AG04449 (cell line): ENCODE results near the gene OGFOD3.

ENCODE experiments used
- CTCF ChIA-PET: fragments of 350-600 bp; formaldehyde crosslinking; extraction: SDS; loops from one replicate; lab custom pipeline; 2021; ENCODE audit warnings: antibody characterized with exemption; lab: Yijun Ruan, JAX
- POLR2A ChIA-PET: fragments of 400-600, 350-600 bp; formaldehyde crosslinking; extraction: SDS; loops from one replicate; lab custom pipeline; 2020; ENCODE audit warnings: antibody characterized with exemption, inconsistent platforms; lab: Yijun Ruan, JAX
- DNase-seq: peaks from one replicate; pipeline ENCODE4 v3.0.0-alpha.2; 2010; ENCODE audit warnings: low read depth, low spot score
- H3K4me3 ChIP-seq: 2 replicates; pipeline ENCODE4 v1.5.1; 2011; ENCODE audit warnings: low read depth, mild to moderate bottlenecking, control low read depth, low read length
- CTCF ChIP-seq: IDR thresholded peaks from one replicate; pipeline ENCODE4 v1.5.1; 2011; ENCODE audit warnings: mild to moderate bottlenecking, moderate library complexity, low read length, control low read depth, inconsistent platforms; ENCODE audit not compliant: insufficient read depth; ENCODE audit errors: missing control alignments

The OGFOD3 gene

GRCh38 chr17:82446124-82446523 is 27.7 kb upstream of the OGFOD3 start:
- no peak for DNase-seq
- ChIA-PET POLR2A (no interaction called here), CTCF (interaction anchor here (1.1 kb wide), 1 partner anchor 11 kb away, joined by 3 read pairs; no protein-coding TSS in a partner anchor)
- no peak for TF ChIP-seq CTCF
- H3K4me3 ChIP-seq = no peak overlapping the region

- ChIA-PET POLR2A (interaction anchor here (0.6 kb wide), 1 partner anchor 109 kb away, joined by 4 read pairs; no protein-coding TSS in a partner anchor), CTCF (interaction anchor here (1.1 kb wide), 1 partner anchor 12 kb away, joined by 3 read pairs; no protein-coding TSS in a partner anchor)
- no peak for TF ChIP-seq CTCF
- no peak for DNase-seq
- no peak overlapping the region for H3K4me3 ChIP-seq
Observed at GRCh38 chr17:82445542-82445941, 27.2 kb upstream of the OGFOD3 start.

GRCh38 chr17:82444941-82445521 is 26.6 kb upstream of the OGFOD3 start:
- TF ChIP-seq CTCF = no peak
- ChIA-PET CTCF (interaction anchor here (1.1 kb wide), 1 partner anchor 13 kb away, joined by 3 read pairs; no protein-coding TSS in a partner anchor), POLR2A (interaction anchor here (0.6 kb wide), 1 partner anchor 109 kb away, joined by 4 read pairs; no protein-coding TSS in a partner anchor)
- no peak overlapping the region for H3K4me3 ChIP-seq
- DNase-seq = no peak

GRCh38 chr17:82444284-82444893 is 26.0 kb upstream of the OGFOD3 start:
- no peak for TF ChIP-seq CTCF
- ChIA-PET CTCF (no interaction called here), POLR2A (no interaction called here)
- H3K4me3 ChIP-seq = no peak overlapping the region
- DNase-seq = no peak

GRCh38 chr17:82443465-82444283 is 25.3 kb upstream of the OGFOD3 start:
- no peak overlapping the region for H3K4me3 ChIP-seq
- DNase-seq = no peak
- TF ChIP-seq CTCF = no peak
- CTCF ChIA-PET = no interaction called here
- POLR2A ChIA-PET = no interaction called here
